HG03066 (cell line): ENCODE results near the gene SMG5.

Experiments
- ATAC-seq: cut with Tn5 transposase; IDR thresholded peaks from one replicate; pipeline ENCODE4 v1.9.1; 2021; ENCODE audit warnings: low read depth; ENCODE audit not compliant: unreplicated experiment

SMG5 gene

DNA sequence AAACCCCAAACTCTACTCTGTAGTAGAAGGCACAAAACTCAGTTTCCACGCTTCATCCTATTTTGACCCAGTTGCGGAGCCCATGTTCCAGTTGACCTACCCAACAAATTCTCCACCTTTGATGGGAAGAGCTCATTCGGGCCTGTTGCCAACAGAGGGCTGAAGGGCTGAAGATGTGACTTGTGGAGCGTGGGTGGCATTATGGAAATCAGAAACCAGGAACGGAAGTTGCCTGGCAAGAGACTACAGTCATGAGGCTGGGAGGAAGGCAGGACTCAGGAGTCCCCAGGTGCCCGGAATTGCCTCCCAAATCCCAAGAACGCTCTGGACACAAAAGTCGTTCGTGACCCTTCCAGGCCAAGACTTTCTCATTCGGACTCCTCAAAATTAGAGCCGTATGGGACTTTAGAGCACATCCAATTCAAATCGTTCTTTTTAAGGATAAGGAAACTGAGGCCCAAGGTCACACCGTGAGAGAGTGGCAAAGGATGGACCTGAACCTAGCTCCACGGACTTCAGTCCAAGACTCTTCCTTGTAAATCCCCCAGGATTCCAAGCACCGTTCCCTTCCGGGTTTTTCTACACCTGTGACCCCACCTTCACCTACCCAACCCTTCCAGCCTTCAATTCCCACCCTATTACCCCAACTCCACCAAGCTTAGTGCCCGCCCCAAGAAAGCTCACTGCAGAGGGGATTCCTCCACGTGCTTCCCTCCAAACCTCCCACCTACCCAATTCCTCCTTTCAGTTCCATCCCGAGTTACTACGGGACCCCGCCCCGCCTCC, 739 bp downstream of the SMG5 start:
- ATAC-seq, result peak; percentile 7

DNA sequence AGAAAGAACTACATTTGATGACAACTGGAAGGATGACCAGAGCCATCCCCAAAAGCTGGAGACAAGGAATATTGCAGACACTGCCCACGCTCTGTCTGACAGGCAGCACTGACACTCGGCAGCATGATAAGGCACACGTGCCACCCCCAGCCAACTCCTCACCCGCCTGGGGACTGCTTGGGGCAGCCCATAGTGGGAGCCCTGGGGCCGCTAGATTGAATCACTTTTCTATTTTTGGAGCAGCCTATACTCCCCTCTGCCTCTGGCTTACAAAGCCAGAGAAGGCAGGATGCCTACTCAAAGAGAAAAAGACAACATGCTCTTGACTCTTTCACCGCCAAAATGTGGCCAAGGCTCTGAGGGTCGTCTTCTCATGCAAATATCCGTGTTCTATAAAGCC, 1.3 kb downstream of the SMG5 start:
- no peak for ATAC-seq

DNA sequence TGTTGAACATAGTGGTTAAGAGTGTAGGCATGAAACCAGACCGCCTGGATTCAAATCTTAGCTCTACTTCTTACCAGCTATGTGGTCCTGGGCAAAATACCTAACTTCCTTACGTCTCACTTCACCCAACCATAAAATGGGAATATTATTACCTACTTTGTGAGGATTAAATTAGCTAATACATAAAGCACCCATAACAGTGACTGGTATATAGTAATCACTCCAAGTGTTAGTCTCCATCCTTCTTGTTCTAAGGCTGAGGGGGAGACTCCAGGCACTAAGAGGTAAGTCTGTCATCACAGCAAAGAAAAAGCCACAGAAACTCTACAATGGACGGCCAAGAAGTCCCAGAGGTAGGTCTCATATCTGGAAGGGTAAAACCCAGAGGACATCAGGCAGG, 2.8 kb downstream of the SMG5 start:
- ATAC-seq, result no peak

DNA sequence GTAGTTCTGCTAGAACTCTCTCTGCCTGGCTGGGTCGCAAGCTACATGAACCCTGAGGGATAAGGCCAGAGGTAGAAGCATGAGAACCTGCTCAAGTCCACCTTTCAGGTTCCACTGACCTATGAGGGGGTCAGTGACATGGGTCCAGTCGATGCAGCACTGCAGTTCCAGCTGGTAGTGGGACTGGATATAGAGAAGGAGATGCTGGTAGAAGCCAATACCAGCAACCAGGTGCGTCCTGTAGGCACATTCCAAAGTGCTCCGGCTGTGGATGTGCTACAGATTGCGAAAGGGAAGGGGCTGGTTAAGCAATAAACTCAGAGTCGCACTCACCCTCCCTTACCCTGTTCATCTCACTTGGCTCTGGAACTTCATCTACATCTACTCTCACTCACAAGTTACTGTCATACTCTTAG, 5.7 kb downstream of the SMG5 start:
- ATAC-seq, result no peak

DNA sequence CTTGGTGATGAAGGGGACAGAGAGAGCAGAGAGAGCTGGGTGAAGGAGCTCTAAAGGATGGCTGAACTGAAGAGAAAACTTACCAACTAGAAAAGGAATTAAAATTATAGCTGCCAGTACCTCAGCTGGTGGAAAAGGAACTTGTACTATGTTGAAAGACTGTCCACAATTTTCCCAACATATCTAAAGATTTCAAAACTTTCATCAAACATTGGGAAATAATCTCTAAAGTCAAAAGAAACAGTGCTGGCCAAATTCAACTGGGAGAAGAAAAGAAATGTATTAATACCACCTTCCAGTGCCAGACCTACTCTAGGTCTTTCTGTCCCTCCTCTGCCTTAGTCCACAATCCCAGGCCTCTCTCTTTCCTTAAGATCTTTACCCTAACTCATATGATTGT, 6.1 kb downstream of the SMG5 start:
- no peak for ATAC-seq

DNA sequence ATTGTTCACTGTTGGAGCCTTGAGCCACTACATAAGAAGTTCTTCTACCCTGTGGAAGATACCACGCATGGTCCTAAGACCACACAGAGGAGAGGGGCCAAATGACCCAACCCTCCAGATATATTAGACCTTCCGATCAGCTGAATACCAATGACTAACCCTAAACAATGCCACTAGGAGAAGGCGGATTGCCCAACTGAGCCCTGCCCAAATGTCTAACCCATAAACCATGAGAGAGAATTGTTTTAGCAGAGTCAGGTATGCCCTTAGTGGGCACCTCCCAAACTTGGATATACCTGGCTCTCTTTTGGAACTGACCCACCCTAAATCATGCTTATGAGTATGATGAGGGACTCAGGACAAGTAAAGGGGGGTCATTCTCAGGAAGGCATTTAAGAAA, 12.3 kb downstream of the SMG5 start:
- no peak for ATAC-seq

DNA sequence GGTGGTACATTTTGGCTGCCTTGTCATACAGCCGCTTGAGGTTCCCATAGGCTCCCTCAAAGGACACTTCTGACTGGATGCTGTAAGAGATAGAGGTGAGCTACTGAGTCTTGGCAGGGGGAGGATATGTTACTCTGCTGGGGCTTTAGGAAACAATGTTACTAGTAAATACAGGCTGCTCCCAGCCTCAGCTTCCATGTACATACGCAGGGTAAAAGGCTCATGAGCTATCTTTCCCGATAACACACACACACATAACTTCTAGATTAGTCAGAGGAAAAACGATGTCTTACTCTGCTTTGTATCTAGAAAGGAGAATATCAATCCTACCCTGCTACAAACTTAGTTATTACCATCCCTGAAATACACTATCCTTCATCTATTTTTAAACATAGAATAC, 14.3 kb downstream of the SMG5 start:
- ATAC-seq, result no peak

DNA sequence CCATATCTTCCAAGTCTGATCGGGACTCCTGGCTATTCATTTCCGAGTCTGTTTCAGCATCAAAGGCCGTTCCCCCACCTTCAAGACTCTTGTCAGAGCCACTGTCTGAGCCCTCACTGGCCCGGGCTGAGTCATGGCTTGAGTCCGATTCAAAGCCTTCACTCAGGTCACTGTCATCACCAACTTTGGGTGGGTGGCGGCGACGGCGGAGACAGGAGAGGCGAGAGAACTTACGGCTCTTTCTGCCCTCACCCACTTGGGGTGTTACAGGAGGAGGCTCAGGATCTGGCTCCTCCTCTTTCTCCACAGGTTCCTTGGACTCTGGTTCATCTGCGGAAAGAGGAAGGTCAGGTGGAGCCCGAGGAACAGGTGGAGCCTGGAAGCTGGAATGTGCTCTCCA, 16.6 kb downstream of the SMG5 start:
- no peak for ATAC-seq

DNA sequence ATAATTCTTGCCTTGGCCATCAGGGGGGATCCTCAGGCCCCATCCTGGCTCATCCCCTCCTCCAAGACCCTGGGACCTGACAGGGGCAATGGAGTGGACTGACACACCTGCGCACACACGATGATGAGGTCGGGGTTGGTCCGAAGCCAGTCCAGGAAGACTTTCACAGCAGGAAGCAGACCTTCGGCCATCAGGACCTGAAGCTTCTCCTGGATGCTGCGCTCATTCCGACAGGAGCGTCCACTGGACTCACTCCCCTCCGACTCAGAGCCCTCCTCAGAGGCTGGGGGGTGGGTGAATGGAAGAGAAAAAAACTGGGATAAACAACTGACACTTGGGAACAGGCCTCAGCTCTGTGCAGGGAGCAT, 19.4 kb downstream of the SMG5 start:
- ATAC-seq, result no peak

DNA sequence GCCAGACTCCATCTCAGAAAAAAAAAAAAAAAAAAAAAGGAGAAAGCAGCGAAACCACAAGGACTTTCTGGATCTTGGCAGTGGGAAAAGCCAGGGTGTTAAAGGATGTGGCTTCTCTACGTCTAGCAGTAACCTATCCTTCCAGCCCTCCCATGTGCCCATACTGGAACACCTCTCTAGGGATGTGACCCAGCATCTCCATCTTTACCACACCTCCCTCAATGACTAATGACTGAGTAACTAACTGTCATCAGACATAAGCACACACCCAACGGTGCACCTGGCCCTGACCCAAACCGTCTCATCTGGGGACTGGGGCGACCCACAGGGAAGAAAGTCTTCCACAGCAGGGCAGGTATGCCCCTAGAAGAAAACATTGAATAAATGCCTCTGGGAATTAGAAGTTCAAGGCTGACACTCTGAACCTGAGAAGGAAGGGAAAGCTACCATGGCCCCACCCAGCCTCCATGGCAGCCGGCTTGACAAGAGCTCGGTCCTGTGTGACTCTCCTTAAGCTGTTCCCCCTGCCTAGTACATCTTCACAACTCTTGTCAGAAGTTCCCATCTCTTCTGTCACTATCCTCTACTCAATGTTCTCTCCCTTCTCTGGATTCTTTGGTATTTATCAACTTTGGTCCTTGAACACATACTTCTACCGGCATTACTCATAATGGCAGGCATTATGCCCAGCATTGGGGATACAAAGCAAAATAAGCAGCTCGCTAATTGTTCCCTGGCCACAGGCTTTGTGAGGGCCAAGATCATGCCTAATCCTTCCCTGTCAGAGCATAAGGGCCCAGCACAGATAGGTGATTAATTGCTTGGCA, 20.0 kb downstream of the SMG5 start:
- no peak for ATAC-seq

DNA sequence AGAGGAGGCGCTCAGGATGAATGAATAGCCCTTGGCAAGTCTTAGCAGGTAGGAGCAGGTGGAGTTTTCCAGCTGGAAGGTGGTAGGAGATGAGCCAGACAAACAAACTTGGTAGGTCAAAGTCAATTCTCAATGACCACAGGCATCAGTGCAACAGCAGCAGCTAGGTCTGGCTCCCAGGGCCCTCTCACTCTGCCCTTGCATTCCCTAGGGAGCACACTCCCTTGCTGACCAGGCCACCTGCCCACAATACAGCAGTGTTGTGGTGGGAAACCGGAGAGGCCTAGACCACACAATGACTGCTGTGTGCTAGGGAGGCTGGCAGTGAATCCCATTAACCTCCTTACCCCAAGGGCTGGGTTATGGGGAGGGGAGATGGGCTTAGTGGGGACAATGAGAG, 21.7 kb downstream of the SMG5 start:
- ATAC-seq, result no peak

DNA sequence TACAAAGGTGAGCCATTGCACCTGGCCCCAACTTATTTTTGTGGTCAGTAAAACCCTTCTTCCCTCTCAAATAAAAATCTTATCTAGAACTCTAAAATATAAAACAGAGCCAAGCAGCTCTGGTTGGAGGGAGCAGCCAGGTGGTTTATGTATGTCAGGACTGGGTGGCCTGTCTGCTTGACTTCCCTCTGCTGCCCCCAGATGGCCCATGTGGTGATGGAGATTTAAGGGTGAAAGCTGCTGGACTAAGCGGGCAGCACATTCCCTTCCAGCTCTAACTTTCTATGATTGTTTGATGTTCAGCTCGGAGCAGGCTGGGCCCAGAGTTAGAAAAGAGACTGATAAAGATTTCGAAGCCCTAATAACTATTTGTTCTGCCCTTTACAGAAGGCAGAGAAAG, 22.8 kb downstream of the SMG5 start:
- ATAC-seq, result no peak

DNA sequence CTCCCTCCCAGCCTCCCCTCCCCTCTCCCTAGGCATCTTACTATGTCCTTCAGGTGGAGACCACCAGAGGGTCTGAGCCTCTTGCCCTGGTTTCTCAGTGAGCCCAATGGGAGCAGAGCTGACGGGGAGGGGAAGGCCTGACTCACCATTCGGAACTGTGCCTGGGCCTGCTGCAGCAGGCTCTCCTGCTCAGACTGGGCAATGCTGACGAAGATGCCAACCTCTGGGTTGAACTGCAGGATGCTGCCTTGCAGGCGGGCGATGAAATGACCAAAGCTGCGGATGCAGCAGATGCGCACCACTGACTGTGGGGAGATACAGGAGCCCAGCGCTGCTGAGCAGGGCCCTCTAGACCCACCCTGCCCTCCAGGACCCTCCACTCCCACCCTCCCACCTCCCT, 23.8 kb downstream of the SMG5 start:
- no peak for ATAC-seq

DNA sequence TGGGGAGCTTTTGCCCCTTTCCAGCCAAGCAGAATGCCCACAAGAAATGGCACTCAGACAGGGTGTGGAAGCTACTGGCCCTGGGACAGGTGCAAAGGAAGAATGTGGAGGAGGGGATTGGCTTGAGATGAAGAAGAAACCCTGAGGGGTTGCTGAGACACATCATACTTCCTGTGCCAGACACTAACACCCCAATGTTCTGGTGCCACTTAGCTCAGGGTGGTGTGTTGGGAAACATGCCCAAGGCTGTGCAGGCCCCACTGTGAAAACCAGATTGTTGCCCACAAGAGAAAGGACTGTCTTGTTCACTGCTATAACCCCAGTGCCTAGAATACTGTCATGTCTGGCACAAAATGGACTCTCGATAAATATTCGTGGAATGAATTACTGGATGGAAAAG, 24.9 kb downstream of the SMG5 start:
- ATAC-seq, result no peak

DNA sequence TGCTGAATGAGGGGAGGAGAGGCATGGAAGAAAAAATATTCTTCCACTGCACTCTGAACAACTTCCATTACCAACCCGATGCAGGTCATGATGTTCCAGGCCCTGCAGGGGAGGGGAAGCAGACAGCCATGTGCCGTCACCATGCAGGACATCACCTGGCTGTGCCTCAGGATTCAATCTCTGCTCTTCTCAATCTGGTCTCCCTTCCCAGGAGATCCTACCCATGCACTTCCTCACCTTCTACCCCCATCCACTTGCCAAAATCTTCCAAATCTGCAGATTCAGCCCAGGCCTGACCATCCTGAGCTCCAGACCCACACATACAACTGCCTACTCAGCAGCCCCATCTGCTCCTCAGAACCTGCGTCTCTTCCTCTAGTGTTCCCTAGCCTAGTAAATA, 29.0 kb downstream of the SMG5 start:
- no peak for ATAC-seq

DNA sequence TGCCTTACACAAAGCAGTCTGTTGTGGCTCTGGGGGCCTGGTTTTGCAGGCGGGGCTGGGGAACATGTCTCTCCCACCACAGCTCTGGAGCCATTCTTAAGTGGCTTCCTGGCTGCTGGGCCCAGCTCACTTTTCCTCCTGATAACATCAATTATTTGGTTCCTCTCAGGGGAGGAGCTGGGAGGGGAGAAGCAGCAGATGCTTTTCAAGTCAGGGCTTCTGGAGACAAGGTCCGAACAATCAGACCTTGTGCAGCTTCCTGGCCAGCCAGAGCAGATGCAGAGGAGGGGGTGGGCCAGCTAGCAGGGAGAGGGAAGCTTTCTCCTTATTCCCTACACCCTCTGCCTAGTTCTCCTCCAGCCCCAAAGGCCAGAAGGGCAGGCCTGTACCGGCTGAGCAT, 31.1 kb downstream of the SMG5 start:
- no peak for ATAC-seq

DNA sequence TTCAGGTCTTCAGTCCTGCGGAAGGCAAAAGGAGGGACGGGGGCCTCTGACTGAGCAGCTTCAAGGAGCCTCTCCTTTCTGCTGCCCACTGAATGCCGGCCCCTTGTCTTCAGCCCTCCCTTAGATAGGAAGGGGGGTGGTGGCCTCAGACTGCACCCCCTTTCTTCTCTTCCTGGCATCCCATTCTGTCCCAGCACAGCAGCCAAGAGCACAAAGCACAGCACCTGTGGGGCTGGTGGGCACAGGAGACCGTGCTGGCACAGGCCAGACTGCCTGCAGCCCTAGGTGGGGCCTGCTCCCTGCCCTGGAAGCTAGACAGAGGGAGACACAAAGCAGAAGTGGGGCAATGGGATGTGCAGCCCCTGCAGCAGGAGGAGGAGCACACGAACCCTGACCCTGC, 33.0 kb downstream of the SMG5 start:
- ATAC-seq, result no peak

DNA sequence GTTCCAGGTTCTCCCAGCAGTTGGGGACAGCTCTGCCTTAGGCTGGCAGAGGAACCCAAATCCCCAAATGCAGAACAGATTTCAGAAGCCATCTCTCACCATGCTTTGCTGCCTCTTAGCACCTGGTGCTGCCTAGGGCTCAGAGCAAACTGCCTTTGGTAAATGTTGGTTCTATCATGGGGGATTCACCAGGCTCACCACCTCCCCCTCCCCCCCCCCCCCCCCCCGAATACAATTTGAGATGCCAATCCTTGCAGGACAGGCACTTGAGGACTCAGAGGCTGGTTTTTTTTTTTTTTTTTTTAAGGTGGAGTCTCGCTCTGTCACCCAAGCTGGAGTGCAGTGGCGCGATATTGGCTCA, 34.3 kb downstream of the SMG5 start:
- no peak for ATAC-seq

DNA sequence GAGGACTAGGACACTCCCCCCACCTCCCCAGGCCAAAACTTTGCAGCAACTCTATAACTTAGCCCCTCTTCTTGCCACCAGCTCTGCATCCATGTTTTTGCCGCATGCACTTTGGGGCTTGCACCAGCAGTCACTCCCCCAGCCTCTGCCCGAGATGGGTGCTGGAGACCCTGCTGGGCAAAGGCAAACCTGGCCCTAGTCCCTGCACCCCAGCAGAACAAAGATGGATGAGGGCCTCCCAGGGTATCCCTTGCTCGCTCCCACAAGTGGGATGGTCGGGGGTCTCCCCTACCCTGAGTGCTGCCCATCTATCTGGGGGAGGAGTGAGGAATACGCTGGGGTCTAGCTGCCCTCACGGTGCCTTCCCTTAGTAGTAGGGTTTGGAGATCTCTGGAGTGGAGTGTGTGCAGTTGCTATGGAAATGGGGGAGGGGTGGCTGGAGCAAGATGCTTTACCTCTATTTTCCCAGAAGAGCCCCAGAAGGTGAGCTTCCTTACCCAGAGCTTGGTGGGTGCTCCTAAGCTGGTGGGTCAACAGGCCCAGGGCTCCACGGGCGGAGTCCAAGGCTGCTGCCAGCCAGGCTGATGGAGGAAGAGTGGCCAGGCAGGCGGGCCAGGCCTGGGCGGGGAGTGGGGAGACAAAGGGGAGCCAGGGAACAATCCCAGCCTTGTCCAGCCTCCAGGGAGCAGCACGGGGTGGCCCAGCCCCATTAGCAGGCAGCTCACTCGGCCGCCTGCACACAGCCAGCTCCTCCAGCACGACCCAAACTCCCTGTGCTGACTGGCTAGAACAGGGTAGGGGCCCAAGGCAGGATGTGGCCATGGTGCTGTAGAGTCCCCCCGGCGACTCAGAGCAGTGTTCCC, 34.9 kb downstream of the SMG5 start, which contains the start of gene PAQR6:
TSS of gene PAQR6 (minus strand) at position 597 of the 863 bp plus-strand sequence. CDS start 1,325 bp downstream, outside the sequence.
- ATAC-seq, result no peak

DNA sequence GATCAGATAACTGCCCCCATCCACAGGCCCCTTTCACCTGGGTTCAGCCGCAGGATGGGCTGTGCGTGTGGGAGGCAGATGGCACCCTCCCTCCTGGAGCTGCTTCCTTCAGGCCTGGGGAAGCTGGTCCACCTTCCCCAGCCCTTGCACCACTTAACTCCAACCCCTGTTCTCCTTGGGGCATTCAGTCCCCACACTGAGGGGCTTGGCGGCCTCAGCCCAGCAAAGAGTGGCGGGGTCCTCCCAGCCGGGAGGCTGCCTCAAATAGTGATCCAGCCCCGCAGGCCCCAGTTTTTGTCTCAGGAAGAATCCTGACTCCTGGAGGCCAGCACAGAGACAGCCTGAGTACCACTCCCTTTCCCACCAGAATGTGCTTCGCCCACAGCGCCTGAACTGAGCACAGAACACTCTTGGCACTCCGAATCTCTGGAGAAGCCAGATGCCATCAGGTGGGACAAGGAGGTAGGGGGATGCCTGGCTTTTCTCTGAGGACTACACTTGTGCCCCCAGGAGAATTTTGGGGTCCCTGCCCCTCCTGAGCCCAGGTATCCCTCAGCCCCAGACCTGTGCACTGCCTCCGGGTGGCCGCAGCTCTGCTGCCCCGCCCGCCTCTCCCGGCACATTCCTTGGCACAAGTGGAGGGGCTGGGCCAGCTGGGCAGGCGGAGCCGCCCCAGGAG, 35.7 kb downstream of the SMG5 start:
- no peak for ATAC-seq
